ENCODE results near the gene KCNJ9. TPM values are rescaled to one million over a fixed set of nuclear protein-coding genes. Genes with fewer than 3 reads are reported as not detected.

KCNJ9 gene
- total RNA-seq, 1 experiment from 2014 or later, result 0.05 TPM

Other genes with a start within 250 kb of the KCNJ9 start
- not detected for gene VSIG8, start 218.9 kb upstream of the KCNJ9 start, total RNA-seq (2021; ENCODE audit: unreplicated experiment)
- gene CFAP45, start 181.4 kb upstream of the KCNJ9 start, total RNA-seq (2021; ENCODE audit: unreplicated experiment), result 0.59 TPM
- 127 TPM for gene TAGLN2, start 156.0 kb upstream of the KCNJ9 start, total RNA-seq (2021; ENCODE audit: unreplicated experiment)
- 10.3 TPM for gene IGSF9, start 135.9 kb upstream of the KCNJ9 start, total RNA-seq (2021; ENCODE audit: unreplicated experiment)
- gene SLAMF9, start 127.3 kb upstream of the KCNJ9 start, total RNA-seq (2021; ENCODE audit: unreplicated experiment), result not detected
- 4.1 TPM for gene PIGM, start 49.5 kb upstream of the KCNJ9 start, total RNA-seq (2021; ENCODE audit: unreplicated experiment)
- gene KCNJ10, start 11.4 kb upstream of the KCNJ9 start, total RNA-seq (2021; ENCODE audit: unreplicated experiment), result 0.57 TPM
- 35.6 TPM for gene IGSF8, start 17.1 kb downstream of the KCNJ9 start, total RNA-seq (2021; ENCODE audit: unreplicated experiment)
- not detected for gene ATP1A2, start 34.2 kb downstream of the KCNJ9 start, total RNA-seq (2021; ENCODE audit: unreplicated experiment)
- not detected for gene ATP1A4, start 70.1 kb downstream of the KCNJ9 start, total RNA-seq (2021; ENCODE audit: unreplicated experiment)
- gene CASQ1, start 109.0 kb downstream of the KCNJ9 start, total RNA-seq (2021; ENCODE audit: unreplicated experiment), result not detected
- 44.0 TPM for gene PEA15, start 123.8 kb downstream of the KCNJ9 start, total RNA-seq (2021; ENCODE audit: unreplicated experiment)
- gene DCAF8, start 181.0 kb downstream of the KCNJ9 start, total RNA-seq (2021; ENCODE audit: unreplicated experiment), result 98.1 TPM
- gene PEX19, start 203.6 kb downstream of the KCNJ9 start, total RNA-seq (2021; ENCODE audit: unreplicated experiment), result 35.9 TPM